H1 (cell line): ENCODE results near the gene TNIK.

Experiments
- ATF3 ChIP-seq: IDR thresholded peaks from 2 replicates; pipeline ENCODE4 v1.6.1; 2011; ENCODE audit warnings: low read depth, mild to moderate bottlenecking, low read length; ENCODE audit not compliant: insufficient read depth
- BACH1 ChIP-seq: IDR thresholded peaks from 2 replicates; pipeline ENCODE4 v1.6.1; 2012; ENCODE audit warnings: low read length, improper control_type of control experiment
- CTCF ChIP-seq, 3 experiments: IDR thresholded peaks; 1 replicate in 2 of 3; 2 replicates in 1 of 3; pipeline versions ENCODE4 v1.5.1 to v1.6.1; 2011; ENCODE audit warnings: low read length in 3 of 3, mild to moderate bottlenecking in 3 of 3, inconsistent platforms in 2 of 3, low read depth in 1 of 3, moderate library complexity in 1 of 3; ENCODE audit not compliant: insufficient read depth in 1 of 3; ENCODE audit errors: control extremely low read depth in 1 of 3
- EGR1 ChIP-seq: IDR thresholded peaks from 2 replicates; pipeline ENCODE4 v1.6.1; 2011; ENCODE audit warnings: low read depth, low read length, borderline replicate concordance
- EP300 ChIP-seq, 2 experiments: IDR thresholded peaks; 1 replicate in 1 of 2; 2 replicates in 1 of 2; pipeline ENCODE4 v1.6.1; 2011 to 2012; ENCODE audit warnings: low read depth in 2 of 2, low read length in 2 of 2, mild to moderate bottlenecking in 2 of 2, borderline replicate concordance in 1 of 2, inconsistent platforms in 1 of 2, moderate library complexity in 1 of 2
- HDAC2 ChIP-seq, 2 experiments: fragments of 300-600 bp in 1 of 2; sonication (generic) in 1 of 2; IDR thresholded peaks; 2 replicates each; pipeline ENCODE4 v1.6.1; 2011 to 2012; ENCODE audit warnings: low read depth in 2 of 2, low read length in 2 of 2, mild to moderate bottlenecking in 2 of 2, moderate library complexity in 2 of 2, borderline replicate concordance in 1 of 2, inconsistent platforms in 1 of 2
- MAFK ChIP-seq: IDR thresholded peaks from 2 replicates; pipeline ENCODE4 v1.6.1; 2012; ENCODE audit warnings: low read depth, mild to moderate bottlenecking, improper control_type of control experiment, low read length
- POLR2A ChIP-seq, 2 experiments: IDR thresholded peaks; 1 replicate in 1 of 2; 2 replicates in 1 of 2; pipeline ENCODE4 v1.6.1; 2011; ENCODE audit warnings: low read depth in 2 of 2, low read length in 2 of 2, mild to moderate bottlenecking in 2 of 2; ENCODE audit errors: control extremely low read depth in 1 of 2
- SP1 ChIP-seq: IDR thresholded peaks from 2 replicates; pipeline ENCODE4 v1.6.1; 2011; ENCODE audit warnings: low read depth, low read length
- TEAD4 ChIP-seq: IDR thresholded peaks from 2 replicates; pipeline ENCODE4 v1.6.1; 2012; ENCODE audit warnings: low read depth, low read length, inconsistent platforms, mixed read lengths

DNA sequence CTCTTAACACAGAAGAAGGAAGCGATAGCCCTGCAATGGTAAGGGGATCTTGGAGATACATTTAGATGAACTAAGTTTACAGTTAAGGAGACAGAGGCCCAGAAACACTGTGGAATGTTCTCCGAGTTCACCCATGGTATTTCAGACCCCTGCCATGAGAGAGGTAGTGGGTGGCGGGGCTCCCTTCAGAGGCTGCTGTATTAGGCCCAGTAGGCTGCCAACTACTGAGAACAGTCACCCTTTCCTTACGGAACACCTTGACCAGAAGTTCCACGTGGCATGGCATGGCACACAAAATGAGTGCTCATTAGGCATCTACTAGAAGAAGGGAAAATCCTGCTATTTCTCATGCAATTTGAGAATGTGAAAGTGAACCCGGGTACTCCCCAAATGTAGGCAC, 195.4 kb downstream of the TNIK start:
- no peak for TF ChIP-seq MAFK
- no peak for TF ChIP-seq TEAD4
- no peak for TF ChIP-seq CTCF (IDR thresholded peaks at IDR 0.05; ENCODE audit: control extremely low read depth in 1 of 3, insufficient read depth in 1 of 3, low read depth in 1 of 3, low read length in 3 of 3)
- TF ChIP-seq ATF3: no peak
- no peak for TF ChIP-seq EGR1
- no peak for TF ChIP-seq HDAC2 (IDR thresholded peaks at IDR 0.05; ENCODE audit: borderline replicate concordance in 1 of 2, low read depth in 2 of 2, low read length in 2 of 2)
- TF ChIP-seq EP300 (IDR thresholded peaks at IDR 0.05; ENCODE audit: borderline replicate concordance in 1 of 2, low read depth in 2 of 2, low read length in 2 of 2): no peak
- TF ChIP-seq SP1: no peak
- TF ChIP-seq BACH1: no peak
- no peak for TF ChIP-seq POLR2A (IDR thresholded peaks at IDR 0.05; ENCODE audit: control extremely low read depth in 1 of 2, low read depth in 2 of 2, low read length in 2 of 2)
